Keratinocyte (primary cell): Measurements from ENCODE around the gene DAPK1. TPM values are rescaled to one million over a fixed set of nuclear protein-coding genes. Genes with fewer than 3 reads are reported as not detected.

Experiments
- DNase-seq: peaks from one replicate; pipeline ENCODE4 v3.0.0-alpha.2; 2011; ENCODE audit warnings: low read depth, missing footprints, low spot score
- FAIRE-seq: peaks from 2 replicates; lab custom pipeline; 2011; peaks lifted over from hg19 to GRCh38; lab: Jason Lieb, UNC
- H2AFZ ChIP-seq: 2 replicates; pipeline ENCODE4 v1.6.0; 2012; ENCODE audit warnings: low read length, control low read depth, inconsistent platforms; ENCODE audit not compliant: control insufficient read depth
- H3K27ac ChIP-seq: 2 replicates; pipeline ENCODE4 v1.5.1; 2011; ENCODE audit warnings: low read length; ENCODE audit not compliant: control insufficient read depth, insufficient read depth
- H3K27me3 ChIP-seq: 3 replicates; pipeline ENCODE4 v1.6.0; 2011; ENCODE audit warnings: low read length; ENCODE audit not compliant: control insufficient read depth, insufficient read depth; ENCODE audit errors: extremely low read depth
- H3K36me3 ChIP-seq, 2 experiments: 2 replicates in 1 of 2; 3 replicates in 1 of 2; pipeline ENCODE4 v1.5.1; 2011; ENCODE audit warnings: low read length in 2 of 2, mild to moderate bottlenecking in 1 of 2; ENCODE audit not compliant: control insufficient read depth in 2 of 2, insufficient read depth in 2 of 2; ENCODE audit errors: extremely low read depth in 1 of 2
- H3K4me1 ChIP-seq: 3 replicates; pipeline ENCODE4 v1.5.1; 2011; ENCODE audit warnings: low read length; ENCODE audit not compliant: control insufficient read depth, insufficient read depth; ENCODE audit errors: extremely low read depth
- H3K4me2 ChIP-seq: 3 replicates; pipeline ENCODE4 v1.6.0; 2011; ENCODE audit warnings: low read depth, low read length; ENCODE audit not compliant: control insufficient read depth, insufficient read depth; ENCODE audit errors: extremely low read depth
- H3K4me3 ChIP-seq, 3 experiments: fragments of 200-600 bp in 1 of 3; sonication (generic) in 1 of 3; 2 replicates in 2 of 3; 3 replicates in 1 of 3; pipeline ENCODE4 v1.5.1; 2011 to 2016; ENCODE audit warnings: low read length in 3 of 3, mild to moderate bottlenecking in 3 of 3, control low read depth in 2 of 3, inconsistent platforms in 1 of 3, low read depth in 1 of 3, mixed read lengths in 1 of 3, mixed run types in 1 of 3, moderate library complexity in 1 of 3; ENCODE audit not compliant: control insufficient read depth in 2 of 3, insufficient read depth in 2 of 3; ENCODE audit errors: extremely low read depth in 1 of 3
- H3K79me2 ChIP-seq: 2 replicates; pipeline ENCODE4 v1.6.0; 2012; ENCODE audit warnings: low read length; ENCODE audit not compliant: control insufficient read depth, insufficient read depth
- H3K9ac ChIP-seq: 3 replicates; pipeline ENCODE4 v1.6.0; 2011; ENCODE audit warnings: low read length; ENCODE audit not compliant: control insufficient read depth, insufficient read depth; ENCODE audit errors: extremely low read depth
- H3K9me1 ChIP-seq: 3 replicates; pipeline ENCODE4 v1.6.0; 2011; ENCODE audit warnings: low read length; ENCODE audit not compliant: control insufficient read depth, insufficient read depth; ENCODE audit errors: extremely low read depth
- H3K9me3 ChIP-seq: 2 replicates; pipeline ENCODE4 v1.5.1; 2012; ENCODE audit warnings: low read depth, low read length; ENCODE audit not compliant: control insufficient read depth
- H4K20me1 ChIP-seq: 3 replicates; pipeline ENCODE4 v1.6.0; 2011; ENCODE audit warnings: low read length; ENCODE audit not compliant: control insufficient read depth, insufficient read depth; ENCODE audit errors: extremely low read depth
- CTCF ChIP-seq, 3 experiments: IDR thresholded peaks in 1 of 3; conservative IDR thresholded peaks in 1 of 3; optimal IDR thresholded peaks in 1 of 3; 2 replicates in 2 of 3; 3 replicates in 1 of 3; pipeline versions ENCODE3 to v1.5.1; 2011; ENCODE audit warnings: low read length in 3 of 3, mild to moderate bottlenecking in 3 of 3, moderate library complexity in 2 of 3, control low read depth in 1 of 3, inconsistent platforms in 1 of 3; ENCODE audit not compliant: insufficient read depth in 2 of 3; ENCODE audit errors: extremely low read depth in 1 of 3
- EZH2 ChIP-seq: IDR thresholded peaks from one replicate; pipeline ENCODE4 v1.6.1; 2012; ENCODE audit warnings: inconsistent platforms, mild to moderate bottlenecking, low read length, moderate library complexity
- dilution Hi-C: fragments of 300-500 bp; cut with MboI; formaldehyde crosslinking; loops from one replicate; pipeline ENCODE4 v1.7.0; 2020; ENCODE audit warnings: low sequenced_read_pairs; ENCODE audit not compliant: extremely low pct_ligation_motif_present
- polyA plus RNA-seq, 5 experiments: library from polyadenylated mRNA; depleted of rRNA in 3 of 5; stranded (reverse) in 3 of 5; stranded (forward) in 1 of 5; unstranded in 1 of 5; fragments of >200 nt; gene quantifications; 1 replicate in 1 of 5; 2 replicates in 3 of 5; 3 replicates in 1 of 5; pipeline versions ENCODE4 v1.2.1 to v1.2.3, GENCODE V29; 2011 to 2012; ENCODE audit warnings: missing spikeins in 2 of 5, low read depth in 1 of 5, low replicate concordance in 1 of 5

The DAPK1 gene
- polyA plus RNA-seq, 1 donor (not counting 4 experiments of a cell fraction or from before 2014, with no cell fraction given) = 2.8 TPM

DNA sequence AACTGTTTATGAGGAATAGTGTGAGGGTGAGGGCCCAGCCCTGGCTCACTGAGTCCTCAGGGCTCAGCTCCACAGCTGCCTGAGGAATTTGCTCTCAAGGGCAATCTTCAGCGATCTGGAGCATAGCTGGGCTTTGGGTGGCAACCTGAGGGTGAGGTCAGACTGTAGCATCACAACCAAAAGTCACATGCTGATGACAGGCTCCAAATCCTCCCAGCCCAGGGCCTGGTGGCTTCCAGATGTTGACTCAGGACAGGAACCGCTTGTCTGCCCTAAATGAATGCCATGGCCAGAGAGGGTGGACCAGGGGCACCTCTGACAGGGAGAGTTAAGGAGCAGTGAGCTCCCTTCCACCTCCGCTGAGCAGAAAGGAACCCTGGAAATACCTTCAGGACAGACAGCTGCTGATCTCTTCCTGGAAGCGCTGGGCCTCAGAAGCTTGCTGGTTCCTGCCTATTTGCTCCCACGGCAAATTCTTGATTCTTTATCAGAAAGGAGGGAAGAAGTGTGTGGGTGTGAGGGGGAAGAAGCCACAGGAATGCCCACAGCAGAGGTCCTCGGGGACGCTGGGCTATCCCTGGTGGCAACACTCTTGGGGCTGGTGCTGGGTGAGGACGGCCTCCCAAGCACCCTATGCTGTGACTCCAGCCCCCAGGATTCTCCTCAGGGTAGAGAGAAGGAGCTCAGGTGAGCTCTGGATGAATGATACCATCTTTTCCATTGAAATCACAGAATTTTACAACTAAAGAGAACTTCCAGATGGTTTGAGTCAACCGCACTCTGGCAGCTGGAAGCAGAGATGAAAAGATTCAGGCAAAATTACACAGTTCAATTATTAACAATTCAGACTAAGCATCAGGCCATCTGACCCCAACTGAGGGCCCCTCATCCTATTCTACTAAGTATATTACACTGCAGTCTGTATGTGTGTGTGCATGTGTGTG lies 214.5 kb downstream of the DAPK1 start:
- Histone ChIP-seq H3K27ac (no peak overlapping the region), H3K9me1 (no peaks in the 10 kb centered on the region), H3K27me3 (no peaks in the 10 kb centered on the region), H3K9ac (no peak overlapping the region), H3K4me3 (no peak overlapping the region), H4K20me1 (no peaks in the 10 kb centered on the region), H3K4me1 (peaks cover 31% of the 10 kb centered on the region), H3K4me2 (no peak overlapping the region), H3K9me3 (no peaks in the 10 kb centered on the region), H3K36me3 (no peaks in the 10 kb centered on the region), H2AFZ (peak overlapping the region; percentile 66), H3K79me2 (no peaks in the 10 kb centered on the region)
- dilution Hi-C loops = loop anchor here (25.0 kb wide), 1 partner anchor 100 kb away; no protein-coding TSS in a partner anchor
- no peak for DNase-seq
- TF ChIP-seq EZH2 (no peak), CTCF (optimal IDR thresholded peaks at IDR 0.05 in 1 of 3, IDR thresholded peaks at IDR 0.05 in 1 of 3, conservative IDR thresholded peaks at IDR 0.05 in 1 of 3; ENCODE audit: extremely low read depth in 1 of 3, insufficient read depth in 2 of 3, low read length in 3 of 3) (no peak)
- FAIRE-seq = no peak

DNA sequence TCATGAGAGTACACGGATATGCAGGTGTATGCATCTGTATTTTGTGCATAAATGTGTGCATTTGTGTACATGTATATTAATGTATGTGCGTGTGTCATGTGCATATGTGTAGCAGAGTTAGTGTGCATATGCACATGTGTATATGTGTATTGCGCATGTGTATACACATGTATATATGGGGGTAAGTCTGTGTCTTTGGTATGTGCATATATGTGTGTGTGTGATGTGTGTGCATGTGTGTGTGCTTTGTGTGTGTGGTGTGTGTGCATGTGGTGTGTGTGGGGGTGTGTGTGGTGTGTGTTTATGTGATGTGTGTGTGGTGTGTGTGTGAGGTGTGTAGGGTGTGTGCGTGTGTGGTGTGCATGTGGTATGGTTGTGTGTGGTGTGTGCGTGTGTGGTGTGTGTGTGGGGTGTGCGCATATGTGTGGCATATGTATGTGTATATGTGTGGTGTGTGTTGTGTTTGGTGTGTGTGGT lies 215.2 kb downstream of the DAPK1 start:
- Histone ChIP-seq H3K4me3 (no peak overlapping the region), H3K36me3 (no peaks in the 10 kb centered on the region), H4K20me1 (no peaks in the 10 kb centered on the region), H3K4me1 (peaks cover 31% of the 10 kb centered on the region), H3K27me3 (no peaks in the 10 kb centered on the region), H3K4me2 (peak overlapping the region; percentile 60), H3K79me2 (no peaks in the 10 kb centered on the region), H3K9ac (no peak overlapping the region), H3K27ac (peak overlapping the region; percentile 58), H3K9me1 (no peaks in the 10 kb centered on the region), H2AFZ (no peak overlapping the region), H3K9me3 (no peaks in the 10 kb centered on the region)
- dilution Hi-C loops = loop anchor here (25.0 kb wide), 1 partner anchor 99 kb away; no protein-coding TSS in a partner anchor
- TF ChIP-seq EZH2 (no peak), CTCF (optimal IDR thresholded peaks at IDR 0.05 in 1 of 3, IDR thresholded peaks at IDR 0.05 in 1 of 3, conservative IDR thresholded peaks at IDR 0.05 in 1 of 3; ENCODE audit: extremely low read depth in 1 of 3, insufficient read depth in 2 of 3, low read length in 3 of 3) (no peak)
- FAIRE-seq = no peak
- no peak for DNase-seq
